Mesenchymal stem cell (in vitro differentiated cells and primary cell): ENCODE measurements around the gene NAA80.
A peak's percentile ranks its signal among the peaks of the same experiment; 100 is the strongest.
"Not testable (repeated sequence)": the region's sequence is repeated elsewhere in the genome, so short reads cannot be mapped to it uniquely, and the experiment has no call there.

Experiments used
- DNase-seq: peaks from one replicate; pipeline ENCODE4 v3.0.0-alpha.2; 2013
- H2AFZ ChIP-seq: one replicate; pipeline ENCODE4 v1.6.1; 2013; ENCODE audit warnings: low read depth, mild to moderate bottlenecking, control low read depth, inconsistent platforms, low read length, moderate library complexity
- H2AK5ac ChIP-seq: 2 replicates; pipeline ENCODE4 v1.6.1; 2013; ENCODE audit warnings: low read length, moderate library complexity, mild to moderate bottlenecking, inconsistent platforms; ENCODE audit not compliant: severe bottlenecking
- H2BK120ac ChIP-seq: one replicate; pipeline ENCODE4 v1.6.1; 2013; ENCODE audit warnings: low read depth, mild to moderate bottlenecking, inconsistent platforms, low read length, moderate library complexity
- H2BK12ac ChIP-seq, 2 experiments: one replicate each; pipeline ENCODE4 v1.6.1; 2013; ENCODE audit warnings: inconsistent platforms in 2 of 2, low read length in 2 of 2, mild to moderate bottlenecking in 2 of 2, moderate library complexity in 2 of 2, control low read depth in 1 of 2
- H2BK15ac ChIP-seq: one replicate; pipeline ENCODE4 v1.6.1; 2013; ENCODE audit warnings: mild to moderate bottlenecking, low read depth, inconsistent platforms; ENCODE audit not compliant: poor library complexity, severe bottlenecking
- H2BK5ac ChIP-seq: 2 replicates; pipeline ENCODE4 v1.6.1; 2013; ENCODE audit warnings: low read depth, mild to moderate bottlenecking, low read length, control low read depth, inconsistent platforms; ENCODE audit not compliant: poor library complexity, severe bottlenecking
- H3K14ac ChIP-seq, 2 experiments: one replicate each; pipeline ENCODE4 v1.6.1; 2013; ENCODE audit warnings: inconsistent platforms in 2 of 2, low read length in 2 of 2, control low read depth in 1 of 2, mild to moderate bottlenecking in 1 of 2, moderate library complexity in 1 of 2
- H3K18ac ChIP-seq, 2 experiments: one replicate each; pipeline ENCODE4 v1.6.1; 2013; ENCODE audit warnings: inconsistent platforms in 2 of 2, low read length in 2 of 2, control low read depth in 1 of 2, low read depth in 1 of 2, mild to moderate bottlenecking in 1 of 2
- H3K23ac ChIP-seq, 2 experiments: one replicate each; pipeline ENCODE4 v1.6.1; 2013; ENCODE audit warnings: inconsistent platforms in 2 of 2, low read length in 2 of 2, mild to moderate bottlenecking in 2 of 2, moderate library complexity in 2 of 2, control low read depth in 1 of 2
- H3K27ac ChIP-seq: 2 replicates; pipeline ENCODE4 v1.5.1; 2013; ENCODE audit warnings: mild to moderate bottlenecking, moderate library complexity, low read length, control low read depth, inconsistent platforms; ENCODE audit not compliant: poor library complexity, severe bottlenecking
- H3K27me3 ChIP-seq, 2 experiments: 2 replicates each; pipeline versions ENCODE4 v1.6.1 to v1.7.0; 2013; ENCODE audit warnings: low read length in 2 of 2, mild to moderate bottlenecking in 2 of 2, moderate library complexity in 2 of 2, control low read depth in 1 of 2, inconsistent platforms in 1 of 2; ENCODE audit not compliant: control insufficient read depth in 1 of 2, insufficient read depth in 1 of 2
- H3K36me3 ChIP-seq, 2 experiments: 2 replicates each; pipeline versions ENCODE4 v1.6.1 to v1.7.0; 2013; ENCODE audit warnings: low read length in 2 of 2, control low read depth in 1 of 2, inconsistent platforms in 1 of 2, low read depth in 1 of 2, mild to moderate bottlenecking in 1 of 2; ENCODE audit not compliant: insufficient read depth in 2 of 2, control insufficient read depth in 1 of 2
- H3K4ac ChIP-seq, 2 experiments: one replicate each; pipeline ENCODE4 v1.6.1; 2013; ENCODE audit warnings: inconsistent platforms in 2 of 2, low read length in 2 of 2, mild to moderate bottlenecking in 2 of 2, moderate library complexity in 2 of 2, control low read depth in 1 of 2, low read depth in 1 of 2
- H3K4me1 ChIP-seq: 2 replicates; pipeline ENCODE4 v1.6.1; 2013; ENCODE audit warnings: low read depth, low read length, control low read depth; ENCODE audit not compliant: control insufficient read depth, insufficient read depth
- H3K4me2 ChIP-seq: 2 replicates; pipeline ENCODE4 v1.6.1; 2013; ENCODE audit warnings: low read length, mild to moderate bottlenecking, inconsistent platforms; ENCODE audit not compliant: poor library complexity, severe bottlenecking
- H3K4me3 ChIP-seq, 2 experiments: 2 replicates each; pipeline versions ENCODE4 v1.5.1 to v1.7.0; 2013; ENCODE audit warnings: low read length in 2 of 2, mild to moderate bottlenecking in 2 of 2, control low read depth in 1 of 2, low read depth in 1 of 2; ENCODE audit not compliant: insufficient read depth in 1 of 2
- H3K79me1 ChIP-seq: replicated peaks from 2 replicates; pipeline ENCODE4 v1.6.1; 2013; ENCODE audit warnings: mild to moderate bottlenecking, control low read depth, low read length, inconsistent platforms; ENCODE audit not compliant: poor library complexity, severe bottlenecking
- H3K9ac ChIP-seq: 2 replicates; pipeline ENCODE4 v1.7.0; 2013; ENCODE audit warnings: mild to moderate bottlenecking, low read length, moderate library complexity
- H3K9me3 ChIP-seq: 2 replicates; pipeline ENCODE4 v1.7.0; 2013; ENCODE audit warnings: mild to moderate bottlenecking, low read length; ENCODE audit not compliant: control insufficient read depth
- H4K8ac ChIP-seq: one replicate; pipeline ENCODE4 v1.6.1; 2013; ENCODE audit warnings: inconsistent platforms, mild to moderate bottlenecking, low read length, moderate library complexity
- H4K91ac ChIP-seq: one replicate; pipeline ENCODE4 v1.6.1; 2013; ENCODE audit warnings: mild to moderate bottlenecking, low read length, inconsistent platforms
- WGBS: methylation state at CpG from one replicate; pipeline ENCODE4 v1.1.7; 2013; ENCODE audit warnings: mixed read lengths; 5-methylcytosine and 5-hydroxymethylcytosine counted together

Gene NAA80

GRCh38 chr3:50316657-50317242, 17.5 kb upstream of the NAA80 start:
- Histone ChIP-seq H3K4me3 (no peak overlapping the region), H4K8ac (no peak overlapping the region), H2AK5ac (no peak overlapping the region), H2BK15ac (no peak overlapping the region), H3K23ac (no peak overlapping the region), H3K14ac (no peak overlapping the region), H3K9ac (peak overlapping the region; percentile 26), H2BK120ac (no peak overlapping the region), H3K9me3 (no peaks in the 10 kb centered on the region), H2AFZ (no peak overlapping the region), H3K27me3 (no peaks in the 10 kb centered on the region), H3K4me1 (peaks cover 43% of the 10 kb centered on the region), H3K27ac (peak overlapping the region; percentile 4), H3K4ac (no peak overlapping the region), H2BK12ac (no peak overlapping the region), H4K91ac (no peak overlapping the region), H3K36me3 (peaks cover 47 to 53% of the 10 kb centered on the region in 2 experiments), H3K18ac (no peak overlapping the region), H3K4me2 (no peak overlapping the region), H3K79me1 (peaks cover 41% of the 10 kb centered on the region), H2BK5ac (no peak overlapping the region)
- DNase-seq: no peak
- WGBS: 73% methylated on average over 6 of the region's 9 CpGs

DNA sequence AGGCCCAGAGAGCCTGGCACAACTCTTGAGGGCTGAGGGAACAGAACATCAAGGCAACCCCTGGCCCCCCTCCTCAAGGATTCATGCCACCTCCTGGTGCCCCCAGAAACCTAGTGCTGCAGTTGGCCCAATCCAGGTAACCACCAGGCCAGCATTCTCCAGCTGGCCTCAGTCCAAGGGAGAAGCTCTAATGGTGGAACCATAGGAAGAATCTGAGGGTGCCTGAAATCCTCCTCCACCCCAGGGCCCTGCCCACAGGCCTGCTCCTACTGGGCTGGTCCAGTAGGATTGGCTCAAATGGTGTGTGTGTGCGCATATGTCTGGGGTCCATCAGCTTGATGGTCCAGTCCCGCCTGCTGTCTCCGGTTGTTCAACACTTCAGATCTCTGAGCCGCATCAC, 15.6 kb upstream of the NAA80 start:
- Histone ChIP-seq H4K91ac (no peak overlapping the region), H3K27ac (no peak overlapping the region), H2AFZ (no peak overlapping the region), H3K4me2 (no peak overlapping the region), H3K4ac (no peak overlapping the region), H4K8ac (no peak overlapping the region), H3K27me3 (no peaks in the 10 kb centered on the region), H3K9ac (no peak overlapping the region), H3K36me3 (peaks cover 44 to 48% of the 10 kb centered on the region in 2 experiments), H2AK5ac (no peak overlapping the region), H3K18ac (no peak overlapping the region), H3K79me1 (peaks cover 41% of the 10 kb centered on the region), H3K4me1 (peaks cover 36% of the 10 kb centered on the region), H3K23ac (no peak overlapping the region), H3K9me3 (no peaks in the 10 kb centered on the region), H2BK5ac (no peak overlapping the region), H2BK120ac (no peak overlapping the region), H2BK15ac (no peak overlapping the region), H2BK12ac (no peak overlapping the region), H3K14ac (no peak overlapping the region), H3K4me3 (no peak overlapping the region)
- no peak for DNase-seq
- 100% methylated on average over 4 of the region's 4 CpGs for WGBS

GRCh38 chr3:50314342-50314741, 15.1 kb upstream of the NAA80 start:
- no peak overlapping the region for H3K9ac ChIP-seq
- H2BK120ac ChIP-seq: no peak overlapping the region
- H4K8ac ChIP-seq: no peak overlapping the region
- no peak overlapping the region for H3K18ac ChIP-seq
- no peak overlapping the region for H2BK12ac ChIP-seq
- no peak overlapping the region for H3K14ac ChIP-seq
- H2BK15ac ChIP-seq: no peak overlapping the region
- H3K23ac ChIP-seq: no peak overlapping the region
- peaks cover 36% of the 10 kb centered on the region for H3K79me1 ChIP-seq
- H4K91ac ChIP-seq: no peak overlapping the region
- no peak overlapping the region for H2BK5ac ChIP-seq
- no peak overlapping the region for H3K4me3 ChIP-seq
- DNase-seq: no peak
- H3K9me3 ChIP-seq: peaks cover 2% of the 10 kb centered on the region
- no peak overlapping the region for H3K4ac ChIP-seq
- H3K27ac ChIP-seq: no peak overlapping the region
- peaks cover 31% of the 10 kb centered on the region for H3K4me1 ChIP-seq
- H3K36me3 ChIP-seq: peaks cover 43 to 44% of the 10 kb centered on the region in 2 experiments
- 96% methylated on average over 3 of the region's 3 CpGs for WGBS
- no peak overlapping the region for H2AFZ ChIP-seq
- no peaks in the 10 kb centered on the region for H3K27me3 ChIP-seq
- peak overlapping the region; percentile 41 for H2AK5ac ChIP-seq
- no peak overlapping the region for H3K4me2 ChIP-seq

DNA sequence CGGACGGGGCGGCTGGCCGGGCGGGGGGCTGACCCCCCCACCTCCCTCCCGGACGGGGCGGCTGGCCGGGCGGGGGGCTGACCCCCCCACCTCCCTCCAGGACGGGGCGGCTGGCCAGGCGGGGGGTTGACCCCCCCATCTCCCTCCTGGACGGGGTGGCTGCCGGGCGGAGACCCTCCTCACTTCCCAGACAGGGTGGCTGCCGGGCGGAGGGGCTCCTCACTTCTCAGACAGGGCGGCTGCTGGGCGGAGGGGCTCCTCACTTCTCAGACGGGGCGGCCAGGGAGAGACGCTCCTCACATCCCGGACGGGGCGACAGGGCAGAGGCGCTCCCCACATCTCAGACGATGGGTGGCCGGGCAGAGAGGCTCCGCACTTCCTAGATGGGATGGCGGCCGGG, 12.8 kb upstream of the NAA80 start:
- H3K27me3 ChIP-seq, H2BK12ac ChIP-seq, H3K18ac ChIP-seq, H3K23ac ChIP-seq, H3K4me3 ChIP-seq, H2AFZ ChIP-seq, H3K27ac ChIP-seq, H2BK5ac ChIP-seq, H4K8ac ChIP-seq, H2AK5ac ChIP-seq, H2BK15ac ChIP-seq, H3K4me2 ChIP-seq, H4K91ac ChIP-seq, H3K9me3 ChIP-seq, DNase-seq, H3K14ac ChIP-seq, H3K9ac ChIP-seq, H3K4ac ChIP-seq, H2BK120ac ChIP-seq: not testable (repeated sequence)
- H3K79me1 ChIP-seq: peaks cover 17% of the 10 kb centered on the region
- H3K4me1 ChIP-seq: peaks cover 12% of the 10 kb centered on the region
- peaks cover 22 to 23% of the 10 kb centered on the region in 2 experiments for H3K36me3 ChIP-seq
- WGBS: 94% methylated on average over 7 of the region's 32 CpGs
